Vagina (tissue), 2 donors: ENCODE measurements around the gene STX1B. TPM values are rescaled to one million over a fixed set of nuclear protein-coding genes. Genes with fewer than 3 reads are reported as not detected.

Source experiments
- DNase-seq, 2 donors: peaks; one replicate each; pipeline ENCODE4 v3.0.0-alpha.2; 2017; ENCODE audit errors: extremely low spot score in 2 of 2
- H3K27ac ChIP-seq: fragments of 200-600 bp; sonication (generic); one replicate; pipeline ENCODE4 v1.5.1; 2019
- H3K27me3 ChIP-seq: fragments of 200-600 bp; sonication (generic); one replicate; pipeline ENCODE4 v1.5.1; 2019
- H3K36me3 ChIP-seq, 2 donors: fragments of 200-600 bp; sonication (generic); one replicate each; pipeline ENCODE4 v1.5.1; 2017 to 2019
- H3K4me1 ChIP-seq: fragments of 200-600 bp; sonication (generic); one replicate; pipeline ENCODE4 v1.5.1; 2019
- H3K4me3 ChIP-seq, 2 donors: fragments of 200-600 bp; sonication (generic); 1 replicate in 1 of 2; 2 replicates in 1 of 2; pipeline ENCODE4 v1.5.1; 2016 to 2019
- H3K9me3 ChIP-seq: fragments of 200-600 bp; sonication (generic); one replicate; pipeline ENCODE4 v1.5.1; 2019
- POLR2A ChIP-seq, 2 donors: fragments of 450-650 bp; IDR thresholded peaks; one replicate each; pipeline ENCODE4 v1.6.1; 2017; ENCODE audit warnings: antibody characterized with exemption in 2 of 2, mild to moderate bottlenecking in 2 of 2, moderate library complexity in 2 of 2
- POLR2AphosphoS5 ChIP-seq, 2 donors: sonication (generic); formaldehyde crosslinking; IDR thresholded peaks; one replicate each; pipeline ENCODE4 v1.9.0; 2017; ENCODE audit warnings: antibody characterized with exemption in 2 of 2, mild to moderate bottlenecking in 2 of 2, low read depth in 1 of 2; ENCODE audit not compliant: insufficient read depth in 1 of 2
- intact Hi-C: fragments of 100-400 bp; cut with DNase I; formaldehyde crosslinking; loops from one replicate; pipeline ENCODE4 v1.15.1; 2023
- total RNA-seq: library from RNA; depleted of rRNA; stranded (reverse); fragments of >200 nt; gene quantifications from one replicate; pipeline ENCODE4 v1.2.3, GENCODE V29; 2016
- TF ChIP-seq, protein P1 (sequence below), 3 experiments: fragments of 450-650 bp in 2 of 3; fragments of 200-600 bp in 1 of 3; sonication (generic) in 1 of 3; IDR thresholded peaks; one replicate each; pipeline ENCODE4 v1.5.1; 2017 to 2019; ENCODE audit warnings: antibody characterized with exemption in 3 of 3, mild to moderate bottlenecking in 2 of 3, moderate library complexity in 2 of 3

STX1B gene
- total RNA-seq, 1 donor from 2014 or later, result 4.7 TPM

DNA sequence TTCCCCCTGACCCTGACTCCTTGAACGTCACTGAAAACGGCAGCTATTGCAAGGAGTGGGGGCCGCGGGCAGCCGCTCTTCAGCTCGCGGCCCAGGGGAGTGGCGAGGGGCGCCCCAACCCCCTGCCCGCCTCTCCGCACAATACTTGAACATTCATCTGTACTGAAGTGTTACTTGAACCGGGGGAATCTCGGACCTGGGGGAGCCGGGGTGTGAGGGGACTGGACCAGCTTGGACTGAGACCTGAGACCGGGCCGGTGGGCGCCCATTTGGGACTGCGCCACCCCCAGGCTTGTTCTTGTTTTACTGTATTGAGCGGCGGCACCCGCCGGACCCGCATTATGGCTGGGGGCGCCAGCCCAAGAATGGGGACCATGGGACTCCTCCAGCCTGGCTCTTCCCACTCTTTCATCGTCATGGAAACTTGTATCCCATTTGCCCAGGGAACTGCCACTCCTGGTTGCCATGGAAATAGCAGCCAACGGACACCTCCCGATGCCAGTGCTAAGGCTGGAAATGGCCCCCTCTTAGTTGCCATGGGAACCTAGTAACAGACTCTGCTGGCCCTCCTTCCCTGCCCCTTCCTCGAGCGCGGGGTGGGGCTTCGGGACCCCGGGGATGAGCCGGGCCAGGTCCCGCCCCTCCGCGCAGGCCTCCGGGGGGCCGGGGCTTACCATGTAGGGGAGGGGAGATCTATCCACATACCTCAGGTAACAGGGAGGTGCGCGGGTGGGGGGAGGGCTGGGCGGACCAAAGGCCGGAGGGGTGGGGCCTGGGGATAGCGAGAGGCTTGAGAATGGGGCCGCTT, 62.4 kb downstream of the STX1B start:
- Histone ChIP-seq H3K4me1 (peaks cover 40% of the 10 kb centered on the region), H3K4me3 (peak overlapping the region; percentile 96 to 98), H3K9me3 (no peaks in the 10 kb centered on the region), H3K27ac (peak overlapping the region; percentile 98), H3K36me3 (peaks cover 0 to 10% of the 10 kb centered on the region in 2 donors), H3K27me3 (no peaks in the 10 kb centered on the region)
- intact Hi-C loops, result no loop called here
- TF ChIP-seq, protein P1, sequence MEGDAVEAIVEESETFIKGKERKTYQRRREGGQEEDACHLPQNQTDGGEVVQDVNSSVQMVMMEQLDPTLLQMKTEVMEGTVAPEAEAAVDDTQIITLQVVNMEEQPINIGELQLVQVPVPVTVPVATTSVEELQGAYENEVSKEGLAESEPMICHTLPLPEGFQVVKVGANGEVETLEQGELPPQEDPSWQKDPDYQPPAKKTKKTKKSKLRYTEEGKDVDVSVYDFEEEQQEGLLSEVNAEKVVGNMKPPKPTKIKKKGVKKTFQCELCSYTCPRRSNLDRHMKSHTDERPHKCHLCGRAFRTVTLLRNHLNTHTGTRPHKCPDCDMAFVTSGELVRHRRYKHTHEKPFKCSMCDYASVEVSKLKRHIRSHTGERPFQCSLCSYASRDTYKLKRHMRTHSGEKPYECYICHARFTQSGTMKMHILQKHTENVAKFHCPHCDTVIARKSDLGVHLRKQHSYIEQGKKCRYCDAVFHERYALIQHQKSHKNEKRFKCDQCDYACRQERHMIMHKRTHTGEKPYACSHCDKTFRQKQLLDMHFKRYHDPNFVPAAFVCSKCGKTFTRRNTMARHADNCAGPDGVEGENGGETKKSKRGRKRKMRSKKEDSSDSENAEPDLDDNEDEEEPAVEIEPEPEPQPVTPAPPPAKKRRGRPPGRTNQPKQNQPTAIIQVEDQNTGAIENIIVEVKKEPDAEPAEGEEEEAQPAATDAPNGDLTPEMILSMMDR (IDR thresholded peaks at IDR 0.05), result no peak
- TF ChIP-seq POLR2AphosphoS5 (IDR thresholded peaks at IDR 0.05; ENCODE audit: insufficient read depth in 1 of 2, low read depth in 1 of 2), result peak; percentile 22 to 31
- DNase-seq, result peak in 1 of 2 donors; percentile 98

DNA sequence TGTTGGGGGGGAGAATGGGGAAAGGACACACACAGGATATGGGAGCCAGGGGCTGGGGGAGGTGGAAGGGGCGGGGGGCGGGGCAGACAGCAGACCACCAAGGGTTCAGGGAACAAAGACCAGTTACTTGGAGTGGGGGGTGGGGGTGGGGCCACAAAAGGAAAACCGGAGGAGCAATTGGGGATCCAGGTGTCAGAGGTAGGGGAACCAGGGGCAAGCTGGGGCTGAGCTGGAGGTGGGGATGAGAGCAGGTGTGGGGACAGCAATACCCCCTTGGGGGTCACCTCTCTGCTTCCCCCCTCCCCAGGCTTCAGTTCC, 62.9 kb downstream of the STX1B start:
- peaks cover 34% of the 10 kb centered on the region for H3K4me1 ChIP-seq

DNA sequence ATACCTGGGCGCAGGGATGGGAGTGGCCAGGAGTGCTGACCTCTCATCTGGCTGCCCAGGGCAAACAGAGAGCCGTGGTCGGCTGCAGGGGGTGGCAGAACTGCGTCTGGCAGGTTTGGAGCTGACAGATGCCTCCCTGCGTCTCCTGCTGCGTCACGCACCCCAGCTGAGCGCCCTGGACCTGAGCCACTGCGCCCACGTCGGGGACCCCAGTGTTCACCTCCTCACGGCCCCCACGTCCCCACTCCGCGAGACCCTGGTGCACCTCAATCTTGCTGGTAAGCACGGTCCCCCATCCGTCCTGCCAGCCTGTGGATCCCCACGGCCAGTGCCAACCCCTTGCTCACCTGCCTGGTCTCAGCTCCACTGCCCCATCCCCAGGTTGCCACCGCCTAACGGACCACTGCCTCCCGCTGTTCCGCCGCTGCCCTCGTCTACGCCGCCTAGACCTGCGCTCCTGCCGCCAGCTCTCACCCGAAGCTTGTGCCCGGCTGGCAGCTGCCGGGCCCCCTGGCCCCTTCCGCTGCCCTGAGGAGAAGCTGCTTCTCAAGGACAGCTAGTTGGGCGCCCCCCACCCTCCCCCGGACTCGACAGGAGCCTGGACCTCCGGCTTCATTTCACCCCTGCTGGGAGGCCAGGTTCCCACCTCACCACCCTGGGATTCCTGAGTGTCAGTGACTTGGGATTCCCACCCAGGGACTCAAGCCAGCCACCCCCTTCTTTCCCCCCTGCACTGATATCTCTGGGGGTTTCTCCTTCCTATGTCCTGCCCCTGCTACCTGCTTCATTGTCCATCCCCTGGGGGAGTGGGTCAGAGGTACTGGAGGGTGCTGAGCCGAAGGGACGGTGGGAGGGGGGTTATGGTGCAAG, 63.5 kb downstream of the STX1B start:
- H3K36me3 ChIP-seq, result peaks cover 0 to 17% of the 10 kb centered on the region in 2 donors
- H3K4me3 ChIP-seq, result no peak overlapping the region
- no peak overlapping the region for H3K27ac ChIP-seq
- no peak for DNase-seq
- TF ChIP-seq, protein P1 (IDR thresholded peaks at IDR 0.05), result no peak
- TF ChIP-seq POLR2A (IDR thresholded peaks at IDR 0.05) (no peak), POLR2AphosphoS5 (IDR thresholded peaks at IDR 0.05; ENCODE audit: insufficient read depth in 1 of 2, low read depth in 1 of 2) (no peak)
- H3K27me3 ChIP-seq, result no peaks in the 10 kb centered on the region
- H3K4me1 ChIP-seq, result peaks cover 35% of the 10 kb centered on the region
- H3K9me3 ChIP-seq, result no peaks in the 10 kb centered on the region
- intact Hi-C loops, result no loop called here

More for the DNA sequence above, 62.9 kb downstream of the STX1B start:
- no peaks in the 10 kb centered on the region for H3K9me3 ChIP-seq
- TF ChIP-seq POLR2A (IDR thresholded peaks at IDR 0.05) (no peak), POLR2AphosphoS5 (IDR thresholded peaks at IDR 0.05; ENCODE audit: insufficient read depth in 1 of 2, low read depth in 1 of 2) (no peak)
- TF ChIP-seq, protein P1 (IDR thresholded peaks at IDR 0.05), result no peak
- no peaks in the 10 kb centered on the region for H3K27me3 ChIP-seq
- DNase-seq, result no peak
- peaks cover 0 to 14% of the 10 kb centered on the region in 2 donors for H3K36me3 ChIP-seq
- peak overlapping the region; percentile 74 for H3K27ac ChIP-seq
- intact Hi-C loops, result no loop called here
- H3K4me3 ChIP-seq, result no peak overlapping the region

DNA sequence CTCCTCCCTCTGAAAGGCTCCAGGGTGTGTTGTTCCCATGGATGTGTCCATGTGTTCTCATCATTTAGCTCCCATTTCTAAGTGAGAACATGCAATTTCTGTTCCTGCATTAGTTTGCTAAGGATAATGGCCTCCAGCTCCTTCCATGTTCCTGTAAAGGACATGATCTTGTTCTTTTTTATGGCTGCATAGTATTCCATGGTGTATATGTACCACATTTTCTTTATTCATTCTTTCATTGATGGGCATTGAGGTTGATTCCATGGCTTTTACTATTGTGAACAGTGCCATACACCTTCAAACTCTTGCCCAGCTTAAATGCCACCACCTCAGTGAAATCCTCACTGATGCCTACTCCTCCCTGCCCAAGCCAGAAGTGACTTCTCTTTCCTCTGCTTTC, 66.1 kb downstream of the STX1B start:
- H3K27ac ChIP-seq, result no peak overlapping the region
- peaks cover 0 to 17% of the 10 kb centered on the region in 2 donors for H3K36me3 ChIP-seq
- intact Hi-C loops, result no loop called here
- H3K27me3 ChIP-seq, result no peaks in the 10 kb centered on the region
- peaks cover 17% of the 10 kb centered on the region for H3K4me1 ChIP-seq
- no peak for TF ChIP-seq POLR2AphosphoS5 (IDR thresholded peaks at IDR 0.05; ENCODE audit: insufficient read depth in 1 of 2, low read depth in 1 of 2)
- H3K9me3 ChIP-seq, result no peaks in the 10 kb centered on the region
- no peak for DNase-seq
- no peak overlapping the region for H3K4me3 ChIP-seq

DNA sequence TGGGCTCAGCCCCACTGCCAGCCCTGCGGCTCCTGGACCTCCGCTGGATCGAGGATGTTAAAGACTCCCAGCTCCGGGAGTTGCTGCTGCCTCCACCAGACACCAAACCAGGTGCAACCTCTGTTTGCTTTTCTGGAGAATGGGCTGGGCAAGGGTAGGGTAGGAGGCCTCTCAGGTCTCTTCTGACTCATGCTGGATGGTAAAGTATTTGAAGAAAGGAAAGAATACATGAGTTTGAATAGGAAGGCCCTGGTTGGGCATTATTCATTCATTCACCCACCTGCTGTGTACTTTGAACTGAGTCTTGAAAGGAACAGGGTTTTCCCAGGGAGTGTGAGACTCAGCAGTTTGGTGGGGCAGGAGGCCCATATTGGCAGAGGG, 68.0 kb downstream of the STX1B start:
- H3K9me3 ChIP-seq, result no peaks in the 10 kb centered on the region
- intact Hi-C loops, result no loop called here
- no peaks in the 10 kb centered on the region for H3K27me3 ChIP-seq
- no peak overlapping the region for H3K4me3 ChIP-seq
- H3K36me3 ChIP-seq, result peaks cover 0 to 17% of the 10 kb centered on the region in 2 donors
- TF ChIP-seq, protein P1 (IDR thresholded peaks at IDR 0.05), result no peak
- TF ChIP-seq POLR2A (IDR thresholded peaks at IDR 0.05) (no peak), POLR2AphosphoS5 (IDR thresholded peaks at IDR 0.05; ENCODE audit: insufficient read depth in 1 of 2, low read depth in 1 of 2) (no peak)
- no peak for DNase-seq
- H3K27ac ChIP-seq, result no peak overlapping the region
- H3K4me1 ChIP-seq, result peaks cover 12% of the 10 kb centered on the region
